Stomach (tissue), 9 donors: ENCODE data around the gene RAB31. TPM values are rescaled to one million over a fixed set of nuclear protein-coding genes. Genes with fewer than 3 reads are reported as not detected.

Experiments used
- DNase-seq, 2 donors: peaks; one replicate each; pipeline versions ENCODE4 v3.0.0 to v3.0.0-alpha.2; 2013 to 2019
- H3K27ac ChIP-seq, 5 donors: fragments of 200-600 bp in 4 of 5; sonication (generic) in 4 of 5; one replicate each; pipeline ENCODE4 v1.5.1; 2013 to 2019; ENCODE audit warnings: mild to moderate bottlenecking in 1 of 5, moderate library complexity in 1 of 5
- H3K27me3 ChIP-seq, 3 donors: fragments of 200-600 bp; sonication (generic); one replicate each; pipeline ENCODE4 v1.5.1; 2017 to 2019; ENCODE audit warnings: mixed run types in 1 of 3
- H3K36me3 ChIP-seq, 4 donors: fragments of 200-600 bp; sonication (generic); 1 replicate in 3 of 4; 2 replicates in 1 of 4; pipeline ENCODE4 v1.5.1; 2016 to 2019
- H3K4me1 ChIP-seq, 4 donors: fragments of 200-600 bp; sonication (generic); one replicate each; pipeline ENCODE4 v1.5.1; 2016 to 2019
- H3K4me3 ChIP-seq, 4 donors: fragments of 200-600 bp; sonication (generic) in 3 of 4; one replicate each; pipeline ENCODE4 v1.5.1; 2016 to 2019; ENCODE audit warnings: mild to moderate bottlenecking in 1 of 4
- H3K9me3 ChIP-seq, 4 donors: fragments of 200-600 bp; sonication (generic); one replicate each; pipeline ENCODE4 v1.5.1; 2016 to 2019
- EP300 ChIP-seq: sonication (generic); formaldehyde crosslinking; IDR thresholded peaks from one replicate; pipeline ENCODE4 v1.6.1; 2017; ENCODE audit warnings: antibody characterized with exemption
- POLR2A ChIP-seq, 4 donors: fragments of 450-650 bp; IDR thresholded peaks; one replicate each; pipeline ENCODE4 v1.6.1; 2016; ENCODE audit warnings: antibody characterized with exemption in 4 of 4, control low read depth in 2 of 4, mild to moderate bottlenecking in 1 of 4, moderate library complexity in 1 of 4
- POLR2AphosphoS5 ChIP-seq, 3 donors: sonication (generic); formaldehyde crosslinking; IDR thresholded peaks; one replicate each; pipeline ENCODE4 v1.6.1; 2016; ENCODE audit warnings: antibody characterized with exemption in 3 of 3
- whole genome bisulfite sequencing, 5 donors: extraction: QIAGEN DNeasy Blood & Tissue Kit in 3 of 5; methylation state at CpG; one replicate each; pipeline versions ENCODE4 v1.1.5 to v1.1.7; 2013 to 2018; 5-methylcytosine and 5-hydroxymethylcytosine counted together
- intact Hi-C: fragments of 100-400 bp; cut with DNase I; formaldehyde crosslinking; loops from one replicate; pipeline ENCODE4 v1.15.1; 2023; ENCODE audit warnings: low total_unique reads
- polyA plus RNA-seq, 3 donors: library from polyadenylated mRNA; stranded (reverse); fragments of 200-250 nt; gene quantifications; one replicate each; pipeline ENCODE4 v1.2.3, GENCODE V29; 2013
- total RNA-seq, 5 donors: library from RNA; depleted of rRNA; stranded (reverse); fragments of >200 nt; gene quantifications; one replicate each; pipeline versions ENCODE4 v1.1.0 to v1.2.3, GENCODE V29; 2014 to 2016
- TF ChIP-seq, protein P1 (sequence below), 7 experiments: fragments of 450-650 bp in 4 of 7; fragments of 200-600 bp in 3 of 7; sonication (generic) in 3 of 7; IDR thresholded peaks; one replicate each; pipeline ENCODE4 v1.5.1; 2016 to 2019; ENCODE audit warnings: antibody characterized with exemption in 7 of 7, control low read depth in 2 of 7, mild to moderate bottlenecking in 1 of 7
- donor health status: healthy with polysubstance abuse.
- donor health status: Bipolar disorder and iron deficiency.
- donor health status: healthy.

Gene RAB31
- total and polyA plus RNA-seq, 8 donors: 10.1 to 65.5 (median 36.8) TPM

DNA sequence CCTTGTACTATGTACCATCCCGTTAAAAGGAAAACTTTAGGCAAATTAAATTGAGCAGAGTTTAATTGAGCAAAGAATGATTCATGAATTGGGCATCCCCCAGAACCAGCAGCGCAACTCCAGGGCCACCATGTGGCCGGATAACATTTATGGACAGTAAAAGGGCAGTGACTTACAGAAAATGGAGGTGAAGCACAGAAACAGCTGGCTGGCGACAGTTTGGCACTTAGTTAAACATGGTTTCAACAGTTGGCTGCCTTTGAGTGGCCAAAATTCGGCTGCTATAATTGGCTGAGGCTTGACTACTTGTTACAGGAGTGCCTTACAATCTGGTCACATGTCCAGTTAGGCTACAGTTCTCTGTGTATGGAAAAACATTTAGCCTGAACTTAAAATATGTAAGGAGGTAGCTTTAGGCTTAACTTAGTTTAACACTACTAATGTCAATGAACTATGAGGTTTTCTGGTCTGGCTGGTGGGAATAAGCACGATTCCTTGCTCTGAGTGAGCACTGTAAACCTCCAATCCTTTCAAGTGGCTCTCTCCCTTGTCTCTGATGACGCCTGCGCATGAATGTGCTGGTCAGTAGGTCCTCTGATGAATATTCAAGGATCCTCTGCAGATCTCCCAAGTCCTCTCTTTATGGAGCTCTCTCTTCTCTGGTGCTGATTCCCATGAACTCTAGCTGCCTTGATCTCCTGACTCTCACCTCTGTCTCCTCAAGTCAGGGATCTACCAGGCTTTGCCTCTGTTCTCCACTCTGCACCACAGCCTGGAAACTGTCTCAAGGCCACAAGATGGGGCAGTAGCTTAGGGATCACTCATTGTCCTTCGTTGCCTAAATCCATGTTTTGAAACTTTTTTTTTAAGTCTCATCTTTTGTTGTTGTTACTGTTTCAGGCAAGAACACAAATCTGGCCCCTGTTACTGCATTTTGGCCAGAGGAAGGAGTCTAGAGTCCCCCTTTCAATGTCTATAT is 24.4 kb upstream of the RAB31 start:
- DNase-seq: peak; percentile 49
- intact Hi-C loops: no loop called here
- Histone ChIP-seq H3K27me3 (no peaks in the 10 kb centered on the region), H3K4me1 (peaks cover 0 to 28% (median 17%) of the 10 kb centered on the region in 4 donors), H3K4me3 (no peak overlapping the region), H3K9me3 (no peaks in the 10 kb centered on the region), H3K27ac (peak overlapping the region in 3 of 5 donors; percentile 60 to 65 (median 65)), H3K36me3 (no peaks in the 10 kb centered on the region)
- 54 to 67% (median 60%) methylated on average over 9 of the region's 9 CpGs for WGBS, 5 donors
- TF ChIP-seq, protein P1, sequence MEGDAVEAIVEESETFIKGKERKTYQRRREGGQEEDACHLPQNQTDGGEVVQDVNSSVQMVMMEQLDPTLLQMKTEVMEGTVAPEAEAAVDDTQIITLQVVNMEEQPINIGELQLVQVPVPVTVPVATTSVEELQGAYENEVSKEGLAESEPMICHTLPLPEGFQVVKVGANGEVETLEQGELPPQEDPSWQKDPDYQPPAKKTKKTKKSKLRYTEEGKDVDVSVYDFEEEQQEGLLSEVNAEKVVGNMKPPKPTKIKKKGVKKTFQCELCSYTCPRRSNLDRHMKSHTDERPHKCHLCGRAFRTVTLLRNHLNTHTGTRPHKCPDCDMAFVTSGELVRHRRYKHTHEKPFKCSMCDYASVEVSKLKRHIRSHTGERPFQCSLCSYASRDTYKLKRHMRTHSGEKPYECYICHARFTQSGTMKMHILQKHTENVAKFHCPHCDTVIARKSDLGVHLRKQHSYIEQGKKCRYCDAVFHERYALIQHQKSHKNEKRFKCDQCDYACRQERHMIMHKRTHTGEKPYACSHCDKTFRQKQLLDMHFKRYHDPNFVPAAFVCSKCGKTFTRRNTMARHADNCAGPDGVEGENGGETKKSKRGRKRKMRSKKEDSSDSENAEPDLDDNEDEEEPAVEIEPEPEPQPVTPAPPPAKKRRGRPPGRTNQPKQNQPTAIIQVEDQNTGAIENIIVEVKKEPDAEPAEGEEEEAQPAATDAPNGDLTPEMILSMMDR (IDR thresholded peaks at IDR 0.05): peak in 4 of 7 experiments; percentile 11 to 21 (median 17)
- TF ChIP-seq POLR2AphosphoS5 (IDR thresholded peaks at IDR 0.05) (peak in 1 of 3 donors; percentile 10), POLR2A (IDR thresholded peaks at IDR 0.05) (no peak), EP300 (no peak)

DNA sequence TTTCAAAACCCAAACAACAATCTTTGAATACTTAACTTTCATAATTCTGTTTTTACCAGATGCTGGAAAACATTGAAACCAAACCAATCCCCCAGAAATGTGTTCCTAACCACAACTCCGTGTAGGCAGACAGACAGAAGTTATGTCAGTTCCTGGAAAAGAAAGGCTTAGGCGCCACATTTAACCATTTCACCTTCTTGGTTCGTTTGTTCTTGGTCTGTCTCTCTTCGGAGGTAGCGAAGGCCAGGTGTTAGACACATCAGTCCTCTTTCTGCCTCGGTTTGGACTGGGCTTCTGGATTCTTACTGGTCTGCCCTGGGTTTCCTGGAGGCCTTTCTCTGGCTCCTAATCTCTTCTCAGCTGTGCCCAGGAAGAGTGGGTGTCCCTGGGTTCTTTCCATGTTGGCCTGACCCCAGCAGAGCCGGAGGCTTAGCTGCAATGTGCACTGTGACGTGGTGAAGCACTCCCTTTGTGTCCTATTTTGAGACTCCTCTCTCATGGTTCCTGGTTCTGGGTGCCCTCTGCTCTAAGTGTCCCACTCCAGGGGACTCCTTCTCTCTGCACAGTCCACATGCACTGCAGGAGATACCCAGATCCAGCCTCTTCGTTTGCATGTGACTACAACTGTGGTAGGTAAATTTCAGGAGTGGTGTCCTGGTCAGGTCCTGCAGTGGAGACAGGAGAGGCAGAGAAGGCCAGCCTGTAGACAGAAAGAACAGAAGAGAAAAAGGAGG is 23.1 kb upstream of the RAB31 start:
- TF ChIP-seq POLR2AphosphoS5 (IDR thresholded peaks at IDR 0.05) (no peak), POLR2A (IDR thresholded peaks at IDR 0.05) (no peak), EP300 (no peak)
- TF ChIP-seq, protein P1 (IDR thresholded peaks at IDR 0.05): no peak
- no peak for DNase-seq
- intact Hi-C loops: no loop called here
- 48 to 62% (median 56%) methylated on average over 9 of the region's 9 CpGs for WGBS, 5 donors
- no peaks in the 10 kb centered on the region for H3K27me3 ChIP-seq
- no peaks in the 10 kb centered on the region for H3K9me3 ChIP-seq
- H3K4me3 ChIP-seq: no peak overlapping the region
- H3K36me3 ChIP-seq: no peaks in the 10 kb centered on the region
- peaks cover 0 to 28% (median 17%) of the 10 kb centered on the region in 4 donors for H3K4me1 ChIP-seq
- H3K27ac ChIP-seq: peak overlapping the region in 4 of 5 donors; percentile 58 to 65 (median 62)

DNA sequence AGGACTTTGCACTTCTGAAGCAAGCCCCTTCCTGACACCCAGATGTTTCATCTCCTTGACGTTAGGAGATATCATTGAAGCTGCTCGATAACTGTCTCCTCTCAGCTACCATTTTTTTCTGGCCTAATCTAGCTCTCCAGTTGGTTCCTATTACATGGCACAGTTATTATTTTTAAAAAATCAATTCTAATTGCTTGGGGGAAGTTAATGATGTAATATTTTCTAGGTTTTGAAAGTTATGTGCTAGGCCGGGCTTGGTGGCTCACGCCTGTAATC is 22.5 kb upstream of the RAB31 start:
- Histone ChIP-seq H3K4me1 (peaks cover 0 to 28% (median 17%) of the 10 kb centered on the region in 4 donors), H3K36me3 (no peaks in the 10 kb centered on the region), H3K27ac (peak overlapping the region in 4 of 5 donors; percentile 58 to 65 (median 62)), H3K27me3 (no peaks in the 10 kb centered on the region), H3K9me3 (no peaks in the 10 kb centered on the region), H3K4me3 (no peak overlapping the region)
- 84 to 89% (median 86%) methylated on average over 4 of the region's 4 CpGs for WGBS, 5 donors
- intact Hi-C loops: no loop called here
- no peak for DNase-seq
- no peak for TF ChIP-seq POLR2A (IDR thresholded peaks at IDR 0.05)
- no peak for TF ChIP-seq POLR2AphosphoS5 (IDR thresholded peaks at IDR 0.05)
- TF ChIP-seq EP300: no peak
- TF ChIP-seq, protein P1 (IDR thresholded peaks at IDR 0.05): no peak

- H3K4me3 ChIP-seq: no peak overlapping the region
Measured at GRCh38 chr18:9688036-9688741, 19.9 kb upstream of the RAB31 start.

More at GRCh38 chr18:9688036-9688741, 19.9 kb upstream of the RAB31 start:
- Histone ChIP-seq H3K4me1 (peaks cover 0 to 26% (median 17%) of the 10 kb centered on the region in 4 donors), H3K27me3 (no peaks in the 10 kb centered on the region), H3K27ac (no peak overlapping the region), H3K36me3 (no peaks in the 10 kb centered on the region), H3K9me3 (no peaks in the 10 kb centered on the region)
- 63 to 80% (median 78%) methylated on average over 19 of the region's 19 CpGs for WGBS, 5 donors
- intact Hi-C loops: no loop called here
- TF ChIP-seq EP300 (no peak), POLR2A (IDR thresholded peaks at IDR 0.05) (no peak), POLR2AphosphoS5 (IDR thresholded peaks at IDR 0.05) (no peak)
- TF ChIP-seq, protein P1 (IDR thresholded peaks at IDR 0.05): no peak
- no peak for DNase-seq
